HL-60/S4 treated with phorbol 12-myristate 13-acetate at 8.2 ng/mL for 4 days and 3 days (cell line): ENCODE data around the gene SPATA9.

Experiments
- in situ Hi-C: fragments of 300-500 bp; cut with MboI; formaldehyde crosslinking; loops from 2 replicates; pipeline ENCODE4 v1.15.0; 2022; ENCODE audit warnings: low sequenced_read_pairs

The SPATA9 gene

GRCh38 chr5:95682891-95683290 is at the start of gene SPATA9:
Gene SPATA9 (minus strand): TSS chr5:95682991. CDS start chr5:95682854, 137 bp downstream.
- in situ Hi-C loops, result no loop called here

GRCh38 chr5:95731571-95732554 is 49.1 kb upstream of the SPATA9 start:
- in situ Hi-C loops, result no loop called here

- in situ Hi-C loops, result no loop called here
These were observed 48.2 kb upstream of the SPATA9 start, which contains the start of gene RHOBTB3 for GRCh38 chr5:95730730-95731570. Gene RHOBTB3 (plus strand): TSS chr5:95731336. CDS start chr5:95731683, 347 bp downstream.

GRCh38 chr5:95730011-95730700 is 47.4 kb upstream of the SPATA9 start:
- in situ Hi-C loops, result no loop called here

GRCh38 chr5:95729115-95730010 is 46.6 kb upstream of the SPATA9 start:
- in situ Hi-C loops, result no loop called here

GRCh38 chr5:95728494-95729114 is 45.8 kb upstream of the SPATA9 start:
- in situ Hi-C loops, result no loop called here

- in situ Hi-C loops, result no loop called here
These were observed 45.0 kb upstream of the SPATA9 start for GRCh38 chr5:95727764-95728191.

- in situ Hi-C loops, result no loop called here
These were observed 44.3 kb upstream of the SPATA9 start for GRCh38 chr5:95726811-95727763.

GRCh38 chr5:95725937-95726810 is 43.4 kb upstream of the SPATA9 start:
- in situ Hi-C loops, result no loop called here

GRCh38 chr5:95725071-95725820 is 42.5 kb upstream of the SPATA9 start:
- in situ Hi-C loops, result no loop called here

- in situ Hi-C loops, result no loop called here
These were observed 41.0 kb upstream of the SPATA9 start for GRCh38 chr5:95723632-95724369.

- in situ Hi-C loops, result no loop called here
These were observed 38.9 kb upstream of the SPATA9 start for GRCh38 chr5:95721582-95722295.

GRCh38 chr5:95720094-95720786 is 37.4 kb upstream of the SPATA9 start:
- in situ Hi-C loops, result no loop called here

GRCh38 chr5:95718738-95719137 is 35.9 kb upstream of the SPATA9 start:
- in situ Hi-C loops, result no loop called here

GRCh38 chr5:95718203-95718602 is 35.4 kb upstream of the SPATA9 start:
- in situ Hi-C loops, result no loop called here
